Smooth muscle cell (in vitro differentiated cells): ENCODE measurements around the gene MRPS10. TPM values are rescaled to one million over a fixed set of nuclear protein-coding genes. Genes with fewer than 3 reads are reported as not detected.

ENCODE experiments used
- DNase-seq: peaks from one replicate; lab custom pipeline; 2025; ENCODE audit not compliant: unreplicated experiment; lab: John Stamatoyannopoulos, UW
- H2AFZ ChIP-seq: fragments of 200-600 bp; sonication (generic); 2 replicates; pipeline ENCODE4 v1.6.0; 2016; ENCODE audit warnings: antibody characterized with exemption, low read depth, mild to moderate bottlenecking
- H3F3A ChIP-seq: fragments of 200-600 bp; sonication (generic); 2 replicates; pipeline ENCODE4 v1.6.0; 2017; ENCODE audit warnings: antibody characterized with exemption, low read depth
- H3K27ac ChIP-seq: fragments of 200-600 bp; sonication (generic); 2 replicates; pipeline ENCODE4 v1.5.1; 2016; ENCODE audit warnings: low read depth, mild to moderate bottlenecking
- H3K27me3 ChIP-seq: fragments of 200-600 bp; sonication (generic); 2 replicates; pipeline ENCODE4 v1.6.1; 2016; ENCODE audit warnings: low read depth, mild to moderate bottlenecking
- H3K36me3 ChIP-seq: fragments of 200-600 bp; sonication (generic); 2 replicates; pipeline ENCODE4 v1.5.1; 2016; ENCODE audit warnings: low read depth
- H3K4me1 ChIP-seq: fragments of 200-600 bp; sonication (generic); 2 replicates; pipeline ENCODE4 v1.5.1; 2016; ENCODE audit warnings: low read depth
- H3K4me2 ChIP-seq: fragments of 200-600 bp; sonication (generic); 2 replicates; pipeline ENCODE4 v1.6.0; 2016; ENCODE audit warnings: mild to moderate bottlenecking
- H3K4me3 ChIP-seq: fragments of 200-600 bp; sonication (generic); 2 replicates; pipeline ENCODE4 v1.5.1; 2016; ENCODE audit warnings: mild to moderate bottlenecking
- H3K79me2 ChIP-seq: fragments of 200-600 bp; sonication (generic); 2 replicates; pipeline ENCODE4 v1.6.0; 2016; ENCODE audit warnings: low read depth, mild to moderate bottlenecking
- H3K9ac ChIP-seq: fragments of 200-600 bp; sonication (generic); 2 replicates; pipeline ENCODE4 v1.6.0; 2016; ENCODE audit warnings: low read depth
- H3K9me3 ChIP-seq: fragments of 200-600 bp; sonication (generic); replicated peaks from 2 replicates; pipeline ENCODE4 v1.5.1; 2016; ENCODE audit warnings: low read depth
- H4K20me1 ChIP-seq: fragments of 200-600 bp; sonication (generic); 2 replicates; pipeline ENCODE4 v1.6.0; 2016; ENCODE audit warnings: low read depth
- CTCF ChIP-seq: fragments of 200-600 bp; sonication (generic); IDR thresholded peaks from 2 replicates; pipeline ENCODE4 v1.5.1; 2017; ENCODE audit warnings: borderline replicate concordance, mild to moderate bottlenecking, antibody characterized with exemption; ENCODE audit not compliant: insufficient read depth, poor library complexity, severe bottlenecking
- WGBS: methylation state at CpG from one replicate; pipeline ENCODE4 v1.1.7; 2016; ENCODE audit warnings: low lambda C conversion rate; 5-methylcytosine and 5-hydroxymethylcytosine counted together
- polyA plus RNA-seq: library from polyadenylated mRNA; unstranded; fragments of >200 nt; fragmentation: Nextera tagmentation; extraction: Ambion mirVana; gene quantifications from 2 replicates; pipeline ENCODE4 v1.2.1, GENCODE V29; 2016
- total RNA-seq: library from RNA; depleted of rRNA; stranded (reverse); fragments of >200 nt; gene quantifications from 2 replicates; pipeline ENCODE4 v1.2.3, GENCODE V29; 2014

The MRPS10 gene
- total and polyA plus RNA-seq, 2 experiments from 2014 or later: 41.1 to 47.8 TPM

GRCh38 chr6:42227173-42227850 is 9.7 kb upstream of the MRPS10 start:
- Histone ChIP-seq H3K79me2 (no peaks in the 10 kb centered on the region), H3K36me3 (no peaks in the 10 kb centered on the region), H4K20me1 (no peaks in the 10 kb centered on the region), H3K27me3 (no peaks in the 10 kb centered on the region), H3K9ac (peak overlapping the region; percentile 43), H3K4me3 (no peak overlapping the region), H3K4me2 (peak overlapping the region; percentile 40), H3K4me1 (no peaks in the 10 kb centered on the region), H2AFZ (no peak overlapping the region), H3K27ac (peak overlapping the region; percentile 86), H3F3A (no peaks in the 10 kb centered on the region), H3K9me3 (no peaks in the 10 kb centered on the region)
- WGBS: 77% methylated on average over 9 of the region's 9 CpGs
- DNase-seq: no peak
- TF ChIP-seq CTCF: no peak

DNA sequence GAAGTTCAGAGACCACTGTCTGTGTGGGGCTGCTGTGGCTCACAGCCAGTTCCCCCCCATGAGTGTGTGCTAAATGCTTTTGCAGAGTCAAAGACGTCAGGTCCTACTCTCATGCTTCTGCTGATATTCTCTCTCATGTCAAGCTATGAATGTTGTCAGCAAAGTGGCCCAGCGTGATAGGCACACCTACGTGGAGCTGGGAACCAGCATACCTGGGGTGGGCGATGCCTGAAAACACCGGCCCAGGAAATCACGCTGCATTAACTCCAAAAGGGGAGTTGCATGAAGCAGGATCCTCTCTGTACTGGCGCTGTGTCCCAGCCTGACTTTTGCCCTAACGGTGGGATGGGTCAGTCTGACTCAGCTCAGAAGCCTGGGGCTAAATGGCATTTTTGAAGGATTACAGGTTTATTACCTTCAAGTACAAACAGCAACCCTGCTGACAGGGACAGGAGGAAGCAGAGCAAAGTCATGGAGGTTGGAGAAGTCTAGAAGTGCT is 9.0 kb upstream of the MRPS10 start:
- H3K4me2 ChIP-seq: peak overlapping the region; percentile 40
- no peak overlapping the region for H3K4me3 ChIP-seq
- H4K20me1 ChIP-seq: no peaks in the 10 kb centered on the region
- no peaks in the 10 kb centered on the region for H3K27me3 ChIP-seq
- no peaks in the 10 kb centered on the region for H3K79me2 ChIP-seq
- peak overlapping the region; percentile 86 for H3K27ac ChIP-seq
- no peaks in the 10 kb centered on the region for H3K9me3 ChIP-seq
- H3F3A ChIP-seq: no peaks in the 10 kb centered on the region
- TF ChIP-seq CTCF: no peak
- H3K4me1 ChIP-seq: no peaks in the 10 kb centered on the region
- no peak overlapping the region for H2AFZ ChIP-seq
- no peak for DNase-seq
- peak overlapping the region; percentile 43 for H3K9ac ChIP-seq
- 26% methylated on average over 8 of the region's 8 CpGs for WGBS
- no peaks in the 10 kb centered on the region for H3K36me3 ChIP-seq

DNA sequence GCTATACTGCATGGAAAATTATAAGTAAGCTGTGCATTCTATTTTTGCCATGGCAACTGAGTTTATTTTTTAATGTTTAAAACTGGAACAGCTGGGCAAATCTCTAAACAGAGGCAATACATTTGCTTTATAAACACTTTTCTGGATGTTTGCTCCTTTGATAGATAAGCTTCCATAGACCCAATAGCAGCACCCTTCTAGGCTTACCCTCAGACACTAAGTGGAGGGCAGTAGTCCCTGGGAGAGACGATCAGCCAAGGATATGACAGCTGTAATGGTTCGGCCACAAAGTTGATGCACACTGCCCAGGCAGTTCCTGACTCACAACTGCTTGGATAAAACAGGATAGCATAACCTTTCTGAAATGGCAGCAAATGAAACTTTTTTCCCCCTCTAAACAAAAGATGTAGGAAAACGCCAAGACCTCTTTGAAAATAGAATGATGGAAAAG is 8.5 kb upstream of the MRPS10 start:
- Histone ChIP-seq H2AFZ (no peak overlapping the region), H3K79me2 (no peaks in the 10 kb centered on the region), H3K4me3 (no peak overlapping the region), H3K36me3 (no peaks in the 10 kb centered on the region), H3K9ac (peak overlapping the region; percentile 7), H3K27me3 (no peaks in the 10 kb centered on the region), H3F3A (no peaks in the 10 kb centered on the region), H3K9me3 (no peaks in the 10 kb centered on the region), H3K4me1 (no peaks in the 10 kb centered on the region), H3K27ac (peak overlapping the region; percentile 86), H4K20me1 (no peaks in the 10 kb centered on the region), H3K4me2 (peak overlapping the region; percentile 40)
- TF ChIP-seq CTCF: no peak
- DNase-seq: no peak
- WGBS: 48% methylated on average over 3 of the region's 3 CpGs

DNA sequence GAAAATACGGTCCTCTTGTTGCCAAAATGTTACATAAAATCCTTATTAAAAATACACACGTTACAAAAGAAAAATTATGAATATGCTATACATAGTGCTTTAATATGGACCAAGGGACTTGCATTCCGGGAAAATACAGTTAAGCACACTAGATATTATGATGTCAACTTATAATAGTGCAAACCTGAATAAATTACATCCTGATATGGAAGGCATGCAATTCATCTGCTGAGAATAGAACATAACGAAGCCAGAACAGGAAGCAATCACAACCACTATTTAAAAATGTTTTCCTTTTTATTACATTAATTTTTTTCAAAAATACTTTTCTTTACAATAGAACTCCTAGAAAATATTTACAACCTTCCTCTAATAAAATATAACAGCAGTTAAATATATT is 7.8 kb upstream of the MRPS10 start:
- no peaks in the 10 kb centered on the region for H3K36me3 ChIP-seq
- TF ChIP-seq CTCF: no peak
- H4K20me1 ChIP-seq: no peaks in the 10 kb centered on the region
- H3K79me2 ChIP-seq: no peaks in the 10 kb centered on the region
- H2AFZ ChIP-seq: no peak overlapping the region
- H3K4me1 ChIP-seq: no peaks in the 10 kb centered on the region
- 94% methylated on average over 4 of the region's 4 CpGs for WGBS
- H3K4me3 ChIP-seq: no peak overlapping the region
- H3K27me3 ChIP-seq: no peaks in the 10 kb centered on the region
- no peaks in the 10 kb centered on the region for H3K9me3 ChIP-seq
- H3K27ac ChIP-seq: peak overlapping the region; percentile 86
- DNase-seq: no peak
- no peak overlapping the region for H3K4me2 ChIP-seq
- no peaks in the 10 kb centered on the region for H3F3A ChIP-seq
- H3K9ac ChIP-seq: peak overlapping the region; percentile 49
